Measurements from ENCODE around the gene C15orf61.

- TF ChIP-seq CTCF (IDR thresholded peaks at IDR 0.05) (no peak), POLR2A (IDR thresholded peaks at IDR 0.05) (no peak)
These were observed 28.8 kb downstream of the C15orf61 start for GRCh38 chr15:67549736-67550135.

Data from lower leg skin (tissue), 3 donors.